ENCODE results near the gene GDI2. TPM values are rescaled to one million over a fixed set of nuclear protein-coding genes. Genes with fewer than 3 reads are reported as not detected.

Gene GDI2
- total and polyA plus RNA-seq, 4 donors = 103 to 190 (median 155) TPM

GRCh38 chr10:5843686-5844344, 30.6 kb upstream of the GDI2 start (continued):
- no peak for TF ChIP-seq MAX (IDR thresholded peaks at IDR 0.05)
- no peak for TF ChIP-seq HNF4A (conservative IDR thresholded peaks at IDR 0.05)
- no peak for TF ChIP-seq YY1 (IDR thresholded peaks at IDR 0.05)

- no peaks in the 10 kb centered on the region for H3K9me3 ChIP-seq (ENCODE audit: control insufficient read depth in 4 of 4, low read length in 3 of 4)
- no peak overlapping the region for H3K4me3 ChIP-seq (ENCODE audit: low read depth in 1 of 3, low read length in 3 of 3)
- WGBS = 95% methylated on average over 14 of the region's 14 CpGs
- no peak for TF ChIP-seq GABPA (IDR thresholded peaks at IDR 0.05 in 1 of 2, conservative IDR thresholded peaks at IDR 0.05 in 1 of 2)
- no peak for TF ChIP-seq NR2F2 (IDR thresholded peaks at IDR 0.05)
- no peak for TF ChIP-seq SP1 (IDR thresholded peaks at IDR 0.05)
- no peak for TF ChIP-seq RXRA (IDR thresholded peaks at IDR 0.05)
- TF ChIP-seq YY1 (IDR thresholded peaks at IDR 0.05) = no peak
- TF ChIP-seq CTCF (IDR thresholded peaks at IDR 0.05; ENCODE audit: low read depth, low read length, missing input control) = no peak
- H3K4me1 ChIP-seq (ENCODE audit: control insufficient read depth in 4 of 4, insufficient read depth in 4 of 4, low read length in 3 of 4) = no peaks in the 10 kb centered on the region
- H3K9ac ChIP-seq (ENCODE audit: low read depth in 1 of 2, low read length in 2 of 2) = no peak overlapping the region
- no peak overlapping the region for H3K27ac ChIP-seq (ENCODE audit: low read depth in 1 of 2, low read length in 2 of 2)
- no peak for DNase-seq (ENCODE audit: low spot score)
- H3K27me3 ChIP-seq (ENCODE audit: control insufficient read depth in 4 of 4, insufficient read depth in 4 of 4, low read length in 3 of 4) = no peaks in the 10 kb centered on the region
- H3K36me3 ChIP-seq (ENCODE audit: control insufficient read depth in 4 of 4, insufficient read depth in 3 of 4, low read depth in 1 of 4, low read length in 3 of 4) = no peaks in the 10 kb centered on the region
Observed at GRCh38 chr10:5841965-5842364, 28.7 kb upstream of the GDI2 start.

GRCh38 chr10:5840314-5841307, 27.4 kb upstream of the GDI2 start:
- Histone ChIP-seq H3K4me3 (ENCODE audit: low read depth in 1 of 3, low read length in 3 of 3) (no peak overlapping the region), H3K27me3 (ENCODE audit: control insufficient read depth in 4 of 4, insufficient read depth in 4 of 4, low read length in 3 of 4) (no peaks in the 10 kb centered on the region), H3K9me3 (ENCODE audit: control insufficient read depth in 4 of 4, low read length in 3 of 4) (no peaks in the 10 kb centered on the region), H3K9ac (ENCODE audit: low read depth in 1 of 2, low read length in 2 of 2) (no peak overlapping the region), H3K4me1 (ENCODE audit: control insufficient read depth in 4 of 4, insufficient read depth in 4 of 4, low read length in 3 of 4) (no peaks in the 10 kb centered on the region), H3K36me3 (ENCODE audit: control insufficient read depth in 4 of 4, insufficient read depth in 3 of 4, low read depth in 1 of 4, low read length in 3 of 4) (no peaks in the 10 kb centered on the region), H3K27ac (ENCODE audit: low read depth in 1 of 2, low read length in 2 of 2) (no peak overlapping the region)
- 67% methylated on average over 40 of the region's 40 CpGs for WGBS
- DNase-seq (ENCODE audit: low spot score) = no peak
- no peak for TF ChIP-seq HNF4G (IDR thresholded peaks at IDR 0.05)
- no peak for TF ChIP-seq NR2F2 (IDR thresholded peaks at IDR 0.05)
- TF ChIP-seq JUND (IDR thresholded peaks at IDR 0.05) = no peak
- no peak for TF ChIP-seq YY1 (IDR thresholded peaks at IDR 0.05)
- TF ChIP-seq CTCF (IDR thresholded peaks at IDR 0.05; ENCODE audit: low read depth, low read length, missing input control) = no peak
- no peak for TF ChIP-seq FOXA2 (IDR thresholded peaks at IDR 0.05)
- no peak for TF ChIP-seq ATF3 (IDR thresholded peaks at IDR 0.05)
- TF ChIP-seq TAF1 (conservative IDR thresholded peaks at IDR 0.05) = no peak
- TF ChIP-seq FOXA1 (IDR thresholded peaks at IDR 0.05) = no peak
- no peak for TF ChIP-seq EGR1 (IDR thresholded peaks at IDR 0.05; ENCODE audit: low read depth in 2 of 2)
- no peak for TF ChIP-seq MAX (IDR thresholded peaks at IDR 0.05)
- TF ChIP-seq RAD21 (IDR thresholded peaks at IDR 0.05) = no peak
- no peak for TF ChIP-seq ZBTB33 (IDR thresholded peaks at IDR 0.05)
- no peak for TF ChIP-seq HNF4A (conservative IDR thresholded peaks at IDR 0.05)
- no peak for TF ChIP-seq SP1 (IDR thresholded peaks at IDR 0.05)
- no peak for TF ChIP-seq RXRA (IDR thresholded peaks at IDR 0.05)
- no peak for TF ChIP-seq GABPA (IDR thresholded peaks at IDR 0.05 in 1 of 2, conservative IDR thresholded peaks at IDR 0.05 in 1 of 2)
